DND-41 (cell line): ENCODE measurements around the gene SCAF1.

Experiments used
- ATAC-seq: fragments of 200-7000 bp; cut with Tn5 transposase; 3 replicates; pipeline ENCODE4 v1.9.1; 2021; ENCODE audit warnings: low read depth; ENCODE audit not compliant: insufficient read depth
- DNase-seq: peaks from one replicate; pipeline ENCODE4 v3.0.0-alpha.2; 2020
- H2AFZ ChIP-seq: 2 replicates; pipeline ENCODE4 v1.6.0; 2012; ENCODE audit warnings: low read depth, low read length
- H3K27ac ChIP-seq: 2 replicates; pipeline ENCODE4 v1.5.1; 2012; ENCODE audit warnings: low read length, inconsistent platforms
- H3K27me3 ChIP-seq: fragments of 200-600 bp; sonication (generic); 2 replicates; pipeline ENCODE4 v1.6.0; 2012; ENCODE audit warnings: low read length, mild to moderate bottlenecking, inconsistent platforms; ENCODE audit not compliant: insufficient read depth, poor library complexity
- H3K36me3 ChIP-seq: 2 replicates; pipeline ENCODE4 v1.5.1; 2012; ENCODE audit warnings: low read length, inconsistent platforms; ENCODE audit not compliant: insufficient read depth
- H3K4me1 ChIP-seq: 2 replicates; pipeline ENCODE4 v1.5.1; 2012; ENCODE audit warnings: mild to moderate bottlenecking, low read length; ENCODE audit not compliant: insufficient read depth
- H3K4me2 ChIP-seq: 2 replicates; pipeline ENCODE4 v1.6.0; 2012; ENCODE audit warnings: mild to moderate bottlenecking, moderate library complexity, low read length, inconsistent platforms; ENCODE audit not compliant: insufficient read depth
- H3K4me3 ChIP-seq, 2 experiments: fragments of 200-600 bp in 1 of 2; shearing (Covaris generic) in 1 of 2; 2 replicates each; pipeline ENCODE4 v1.5.1; 2012 to 2016; ENCODE audit warnings: inconsistent platforms in 2 of 2, low read length in 2 of 2, mild to moderate bottlenecking in 2 of 2, low read depth in 1 of 2, moderate library complexity in 1 of 2
- H3K79me2 ChIP-seq: 2 replicates; pipeline ENCODE4 v1.6.0; 2012; ENCODE audit warnings: low read length, inconsistent platforms; ENCODE audit not compliant: insufficient read depth
- H3K9ac ChIP-seq: 2 replicates; pipeline ENCODE4 v1.6.0; 2012; ENCODE audit warnings: low read depth, mild to moderate bottlenecking, inconsistent platforms, low read length, moderate library complexity
- H3K9me3 ChIP-seq: 2 replicates; pipeline ENCODE4 v1.5.1; 2012; ENCODE audit warnings: low read length, moderate library complexity, mild to moderate bottlenecking, inconsistent platforms; ENCODE audit not compliant: insufficient read depth, severe bottlenecking
- H4K20me1 ChIP-seq: 2 replicates; pipeline ENCODE4 v1.6.0; 2012; ENCODE audit warnings: low read length; ENCODE audit not compliant: insufficient read depth
- CTCF ChIP-seq: IDR thresholded peaks from 2 replicates; pipeline ENCODE4 v1.5.1; 2012; ENCODE audit warnings: borderline replicate concordance, low read length, moderate library complexity, mild to moderate bottlenecking; ENCODE audit not compliant: poor library complexity, severe bottlenecking; ENCODE audit errors: extremely low read depth
- EZH2 ChIP-seq: IDR thresholded peaks from 3 replicates; pipeline ENCODE4 v1.6.1; 2012; ENCODE audit warnings: borderline replicate concordance, low read depth, mild to moderate bottlenecking, moderate library complexity, low read length, inconsistent platforms; ENCODE audit not compliant: severe bottlenecking

SCAF1 gene

GRCh38 chr19:49657493-49658138 lies 15.6 kb downstream of the SCAF1 start:
- ATAC-seq = no peak
- Histone ChIP-seq H3K4me3 (no peak overlapping the region), H3K27ac (no peak overlapping the region), H3K4me2 (no peak overlapping the region), H3K9me3 (no peaks in the 10 kb centered on the region), H3K36me3 (peaks cover 98% of the 10 kb centered on the region), H3K79me2 (peaks cover 7% of the 10 kb centered on the region; the same call in 1 of the 2 replicates), H4K20me1 (peaks cover 52% of the 10 kb centered on the region), H3K4me1 (peaks cover 2% of the 10 kb centered on the region; the same call in 1 of the 2 replicates), H2AFZ (no peak overlapping the region), H3K27me3 (no peaks in the 10 kb centered on the region), H3K9ac (no peak overlapping the region)
- TF ChIP-seq CTCF (no peak), EZH2 (no peak)
- DNase-seq = no peak

- no peaks in the 10 kb centered on the region for H3K27me3 ChIP-seq
- no peak overlapping the region for H3K9ac ChIP-seq
- no peak for TF ChIP-seq CTCF
- no peak for TF ChIP-seq EZH2
- no peak for DNase-seq
- H3K36me3 ChIP-seq = peaks cover 98% of the 10 kb centered on the region
- no peak for ATAC-seq
- no peak overlapping the region for H2AFZ ChIP-seq
- H3K27ac ChIP-seq = no peak overlapping the region
- H3K4me2 ChIP-seq = no peak overlapping the region
- peaks cover 12% of the 10 kb centered on the region for H3K79me2 ChIP-seq
- H3K9me3 ChIP-seq = no peaks in the 10 kb centered on the region
- H3K4me1 ChIP-seq = peaks cover 7% of the 10 kb centered on the region
- H4K20me1 ChIP-seq = peaks cover 52% of the 10 kb centered on the region
- no peak overlapping the region for H3K4me3 ChIP-seq
These were observed 16.1 kb downstream of the SCAF1 start for GRCh38 chr19:49658139-49658517.

- Histone ChIP-seq H3K4me2 (no peak overlapping the region), H3K4me1 (peaks cover 14% of the 10 kb centered on the region), H3K27me3 (no peaks in the 10 kb centered on the region), H3K79me2 (peaks cover 18% of the 10 kb centered on the region), H3K36me3 (peaks cover 95% of the 10 kb centered on the region), H2AFZ (no peak overlapping the region), H3K4me3 (no peak overlapping the region), H3K27ac (no peak overlapping the region), H4K20me1 (peaks cover 48% of the 10 kb centered on the region), H3K9me3 (no peaks in the 10 kb centered on the region), H3K9ac (no peak overlapping the region)
- DNase-seq (no peak), ATAC-seq (no peak)
- TF ChIP-seq EZH2 = no peak
- no peak for TF ChIP-seq CTCF
These were observed 16.8 kb downstream of the SCAF1 start for GRCh38 chr19:49658566-49659442.
